ENCODE results near the gene FBF1. TPM values are rescaled to one million over a fixed set of nuclear protein-coding genes. Genes with fewer than 3 reads are reported as not detected.

Gene FBF1
- total and polyA plus RNA-seq, 9 of the 15 experiments (the other 6 are each of a cell fraction or from before 2014, with no cell fraction given), result 0.46 to 14.9 (median 7.5) TPM

- no peak for TF ChIP-seq ZNF318 (IDR thresholded peaks at IDR 0.05; ENCODE audit: borderline replicate concordance in 1 of 2, low read depth in 1 of 2)
- TF ChIP-seq ZNF79 (CRISPR knock-in tag; IDR thresholded peaks at IDR 0.05; ENCODE audit: low read depth), result no peak
- no peak; the same call in 1 of the 2 replicates for TF ChIP-seq GTF2E2 (tag; IDR thresholded peaks at IDR 0.05)
- TF ChIP-seq STAG1 (CRISPR knock-in tag; IDR thresholded peaks at IDR 0.05; ENCODE audit: borderline replicate concordance), result no peak
- no peak for TF ChIP-seq NFE2 (IDR thresholded peaks at IDR 0.05; ENCODE audit: low read depth)
- TF ChIP-seq MCM3 (IDR thresholded peaks at IDR 0.05), result no peak
- TF ChIP-seq MTA2 (IDR thresholded peaks at IDR 0.05; ENCODE audit: low read depth), result no peak
- TF ChIP-seq ZNF668 (CRISPR knock-in tag; IDR thresholded peaks at IDR 0.05), result no peak
- TF ChIP-seq BCL6 (CRISPR knock-in tag; IDR thresholded peaks at IDR 0.05), result peak; percentile 45; the same call in 1 of the 2 replicates
- no peak for TF ChIP-seq ARID3A (IDR thresholded peaks at IDR 0.05; ENCODE audit: borderline replicate concordance, low read depth, low read length)
- TF ChIP-seq PATZ1 (CRISPR knock-in tag; IDR thresholded peaks at IDR 0.05; ENCODE audit: borderline replicate concordance), result no peak
- TF ChIP-seq POLR2A (conservative IDR thresholded peaks at IDR 0.05), result peak; percentile 96
- no peak for TF ChIP-seq HMBOX1 (IDR thresholded peaks at IDR 0.05)
- TF ChIP-seq GATAD2B (IDR thresholded peaks at IDR 0.05; ENCODE audit: borderline replicate concordance), result no peak
- no peak for TF ChIP-seq TBL1XR1 (IDR thresholded peaks at IDR 0.05; ENCODE audit: low read length in 2 of 2)
Measured at GRCh38 chr17:75978938-75979704, 38.3 kb upstream of the FBF1 start, which contains the start of the genes ACOX1 and TEN1 (continued).
